ENCODE measurements around the gene TGM2.

TGM2 gene

DNA sequence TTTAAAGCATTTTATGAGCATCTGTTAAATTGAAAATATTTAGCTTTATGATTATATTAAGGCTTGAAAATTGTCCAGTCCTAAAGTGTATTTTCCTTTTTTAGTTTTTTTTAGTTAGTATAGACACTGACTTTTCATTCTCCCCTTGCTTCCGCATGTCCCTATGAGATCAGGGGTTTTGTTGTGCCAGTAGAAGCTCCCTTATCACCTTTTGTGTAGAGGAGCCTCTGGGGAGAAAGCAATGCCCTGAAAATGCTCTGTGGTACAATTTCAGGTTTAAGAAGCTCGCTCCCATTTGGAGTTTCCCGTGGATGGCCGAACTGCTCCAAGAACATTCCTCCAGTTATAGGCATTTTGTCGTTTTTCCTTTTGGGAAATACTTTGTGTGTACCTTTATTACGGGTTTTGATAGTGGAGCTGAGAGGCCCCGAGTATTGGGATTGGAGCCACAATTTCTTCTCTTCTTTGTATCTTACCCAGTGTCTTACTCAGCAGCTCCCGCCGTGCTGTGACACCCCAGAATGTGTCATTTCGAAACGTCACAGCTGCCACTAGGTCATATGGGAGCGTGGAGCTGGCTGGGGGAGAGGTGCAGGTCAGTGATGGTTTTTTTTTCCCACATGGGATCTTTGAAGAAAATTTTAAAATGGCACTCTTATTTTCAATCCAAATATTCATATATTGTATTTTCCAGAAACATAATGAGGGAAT is 81.6 kb downstream of the TGM2 start:
- DNase-seq (ENCODE audit: insufficient read length) = no peak
- TF ChIP-seq POLR2A (IDR thresholded peaks at IDR 0.05; ENCODE audit: low read depth, low read length) = no peak
- TF ChIP-seq POLR2AphosphoS5 (IDR thresholded peaks at IDR 0.05; ENCODE audit: low read depth, low read length) = no peak
- TF ChIP-seq TAF1 (IDR thresholded peaks at IDR 0.05; ENCODE audit: borderline replicate concordance, low read depth, low read length) = no peak
- FAIRE-seq = no peak

- TF ChIP-seq POLR2A (IDR thresholded peaks at IDR 0.05; ENCODE audit: low read depth, low read length) = no peak
- no peak for TF ChIP-seq POLR2AphosphoS5 (IDR thresholded peaks at IDR 0.05; ENCODE audit: low read depth, low read length)
- TF ChIP-seq TAF1 (IDR thresholded peaks at IDR 0.05; ENCODE audit: borderline replicate concordance, low read depth, low read length) = no peak
- DNase-seq (ENCODE audit: insufficient read length) = no peak
- FAIRE-seq = no peak
Observed at GRCh38 chr20:38082894-38083293, 82.2 kb downstream of the TGM2 start.

DNA sequence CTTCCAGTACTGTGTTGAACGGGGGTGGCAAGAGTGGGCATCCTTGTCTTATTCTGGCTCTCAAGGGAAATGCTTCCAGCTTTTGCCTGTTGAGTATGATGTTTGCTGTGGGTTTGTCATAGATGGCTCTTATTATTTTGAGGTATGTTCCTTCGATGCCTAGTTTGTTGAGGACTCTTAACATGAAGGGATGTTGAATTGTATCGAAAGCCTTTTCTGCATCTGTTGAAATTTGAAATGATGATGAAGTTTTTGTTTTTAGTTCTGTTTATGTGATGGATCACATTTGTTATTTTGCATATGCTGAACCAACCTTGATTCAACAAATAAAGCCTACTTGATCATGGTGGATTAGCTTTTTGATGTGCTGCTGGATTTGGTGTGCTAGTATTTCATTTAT is 83.5 kb downstream of the TGM2 start:
- no peak for DNase-seq (ENCODE audit: insufficient read length)
- TF ChIP-seq TAF1 (IDR thresholded peaks at IDR 0.05; ENCODE audit: borderline replicate concordance, low read depth, low read length) (no peak), POLR2A (IDR thresholded peaks at IDR 0.05; ENCODE audit: low read depth, low read length) (no peak), POLR2AphosphoS5 (IDR thresholded peaks at IDR 0.05; ENCODE audit: low read depth, low read length) (no peak)
- FAIRE-seq = no peak

DNA sequence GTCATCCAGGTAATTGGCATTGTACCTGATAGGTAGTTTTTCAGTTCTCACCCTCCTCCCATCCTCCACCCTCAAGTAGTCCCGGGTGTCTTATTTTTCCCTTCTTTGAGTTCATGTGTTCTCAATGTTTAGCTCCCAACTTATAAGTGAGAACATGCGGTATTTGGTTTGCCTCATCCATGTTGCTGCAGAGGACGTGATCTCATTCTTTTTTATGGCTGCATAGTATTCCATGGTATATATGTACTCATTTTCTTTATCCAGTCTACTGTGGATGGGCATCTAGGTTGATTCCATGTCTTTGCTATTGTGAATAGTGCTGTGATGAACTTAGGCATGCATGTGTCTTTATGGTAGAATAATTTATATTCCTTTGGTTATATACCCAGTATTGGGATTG is 85.7 kb downstream of the TGM2 start:
- TF ChIP-seq POLR2A (IDR thresholded peaks at IDR 0.05; ENCODE audit: low read depth, low read length) = no peak
- TF ChIP-seq POLR2AphosphoS5 (IDR thresholded peaks at IDR 0.05; ENCODE audit: low read depth, low read length) = no peak
- TF ChIP-seq TAF1 (IDR thresholded peaks at IDR 0.05; ENCODE audit: borderline replicate concordance, low read depth, low read length) = no peak
- DNase-seq (ENCODE audit: insufficient read length) (no peak), FAIRE-seq (no peak)

DNA sequence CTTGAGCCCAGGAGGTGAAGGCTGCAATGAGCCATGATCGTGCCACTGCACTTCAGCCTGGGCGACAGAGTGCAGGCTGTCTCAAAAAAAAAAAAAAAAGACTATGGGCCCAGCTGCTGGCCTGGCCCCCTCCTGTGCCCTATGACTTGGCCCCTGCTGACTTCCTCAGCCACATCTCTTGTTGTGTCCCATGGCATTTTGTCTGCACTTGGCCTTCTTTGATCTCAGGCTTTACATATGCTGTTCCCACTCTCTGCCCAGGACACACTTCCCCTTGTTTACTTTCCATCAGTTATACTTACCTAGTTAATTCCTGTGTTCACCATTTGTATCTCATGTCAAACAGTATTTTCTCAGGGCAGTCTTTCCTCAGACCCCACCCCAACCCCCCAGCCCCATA is 87.0 kb downstream of the TGM2 start:
- FAIRE-seq = no peak
- TF ChIP-seq TAF1 (IDR thresholded peaks at IDR 0.05; ENCODE audit: borderline replicate concordance, low read depth, low read length) = no peak
- no peak for TF ChIP-seq POLR2A (IDR thresholded peaks at IDR 0.05; ENCODE audit: low read depth, low read length)
- no peak for TF ChIP-seq POLR2AphosphoS5 (IDR thresholded peaks at IDR 0.05; ENCODE audit: low read depth, low read length)
- DNase-seq (ENCODE audit: insufficient read length) = no peak
